ELR (cell line): ENCODE data around the gene TESK1.
"Not testable (repeated sequence)": the region's sequence is repeated elsewhere in the genome, so short reads cannot be mapped to it uniquely, and the experiment has no call there.

ENCODE experiments used
- DNase-seq: peaks from one replicate; pipeline ENCODE4 v3.0.0-alpha.2; 2015; ENCODE audit warnings: low read depth

The TESK1 gene

GRCh38 chr9:35615981-35616680, 11.1 kb downstream of the TESK1 start:
- no peak for DNase-seq

GRCh38 chr9:35616681-35617459, 11.8 kb downstream of the TESK1 start:
- DNase-seq = peak; percentile 55

GRCh38 chr9:35617548-35617947, 12.5 kb downstream of the TESK1 start:
- no peak for DNase-seq

- DNase-seq = no peak
These were observed 13.3 kb downstream of the TESK1 start, which contains the start of gene CD72 for GRCh38 chr9:35618325-35618727. CD72 (minus strand) TSS chr9:35618413; CDS start chr9:35618303, 110 bp downstream.

GRCh38 chr9:35618854-35619799, 14.1 kb downstream of the TESK1 start:
- DNase-seq = no peak

- no peak for DNase-seq
These were observed 14.7 kb downstream of the TESK1 start for GRCh38 chr9:35619800-35620158.

- DNase-seq = no peak
These were observed 22.5 kb downstream of the TESK1 start for GRCh38 chr9:35627575-35627974.

- no peak for DNase-seq
These were observed 23.4 kb downstream of the TESK1 start for GRCh38 chr9:35628389-35628991.

- DNase-seq = no peak
These were observed 24.5 kb downstream of the TESK1 start for GRCh38 chr9:35629597-35629996.

GRCh38 chr9:35635730-35636129, 30.7 kb downstream of the TESK1 start:
- no peak for DNase-seq

- no peak for DNase-seq
These were observed 31.2 kb downstream of the TESK1 start for GRCh38 chr9:35636135-35636876.

- not testable (repeated sequence) for DNase-seq
These were observed 31.8 kb downstream of the TESK1 start for GRCh38 chr9:35636877-35637246.

- peak; percentile 58 for DNase-seq
These were observed 32.4 kb downstream of the TESK1 start for GRCh38 chr9:35637427-35637955.

- DNase-seq = not testable (repeated sequence)
These were observed 33.7 kb downstream of the TESK1 start for GRCh38 chr9:35638751-35639150.

- not testable (repeated sequence) for DNase-seq
These were observed 34.2 kb downstream of the TESK1 start for GRCh38 chr9:35639225-35639624.

- no peak for DNase-seq
These were observed 34.6 kb downstream of the TESK1 start for GRCh38 chr9:35639631-35640030.

- not testable (repeated sequence) for DNase-seq
These were observed 35.4 kb downstream of the TESK1 start for GRCh38 chr9:35640431-35640830.

- DNase-seq = not testable (repeated sequence)
These were observed 36.4 kb downstream of the TESK1 start for GRCh38 chr9:35641478-35641877.

GRCh38 chr9:35643046-35643445, 38.0 kb downstream of the TESK1 start:
- DNase-seq = no peak

- DNase-seq = not testable (repeated sequence)
These were observed 40.7 kb downstream of the TESK1 start for GRCh38 chr9:35645736-35646135.

- DNase-seq = no peak
These were observed 41.1 kb downstream of the TESK1 start for GRCh38 chr9:35646153-35646532.
